Glutamatergic neuron (in vitro differentiated cells): ENCODE results near the gene PHACTR2. TPM values are rescaled to one million over a fixed set of nuclear protein-coding genes. Genes with fewer than 3 reads are reported as not detected.
A peak's percentile ranks its signal among the peaks of the same experiment; 100 is the strongest.

Experiments
- DNase-seq: peaks from one replicate; pipeline ENCODE4 v3.0.0; 2022
- H3K27ac Mint-ChIP-seq: one replicate; pipeline ENCODE4 v1.8.0; 2020; ENCODE audit warnings: mild to moderate bottlenecking, mixed read lengths, inconsistent platforms; ENCODE audit not compliant: unreplicated experiment
- H3K27me3 Mint-ChIP-seq: one replicate; pipeline ENCODE4 v1.8.0; 2020; ENCODE audit warnings: mild to moderate bottlenecking, moderate library complexity, mixed read lengths, inconsistent platforms; ENCODE audit not compliant: unreplicated experiment
- H3K36me3 Mint-ChIP-seq: one replicate; pipeline ENCODE4 v1.8.0; 2020; ENCODE audit warnings: mild to moderate bottlenecking, mixed read lengths, inconsistent platforms; ENCODE audit not compliant: unreplicated experiment
- H3K4me1 Mint-ChIP-seq: one replicate; pipeline ENCODE4 v1.8.0; 2020; ENCODE audit warnings: mild to moderate bottlenecking, low read depth, mixed read lengths, inconsistent platforms; ENCODE audit not compliant: unreplicated experiment
- H3K4me3 Mint-ChIP-seq: one replicate; pipeline ENCODE4 v1.8.0; 2020; ENCODE audit warnings: mild to moderate bottlenecking, mixed read lengths, inconsistent platforms; ENCODE audit not compliant: unreplicated experiment
- H3K9me3 Mint-ChIP-seq: one replicate; pipeline ENCODE4 v1.8.0; 2020; ENCODE audit warnings: mild to moderate bottlenecking, moderate library complexity, mixed read lengths, inconsistent platforms; ENCODE audit not compliant: unreplicated experiment
- total RNA-seq: library from RNA; stranded (reverse); fragmentation: NEBNext Ultra II Directional; extraction: Animal tissue kit (Norgen Biotek cat#: 25700); gene quantifications from one replicate; pipeline ENCODE4 v1.2.1, GENCODE V29; 2021; ENCODE audit not compliant: unreplicated experiment
- TF ChIP-seq, protein P1 (sequence below): fragments of 200-600 bp; sonication (generic); IDR thresholded peaks from one replicate; pipeline ENCODE4 v1.5.0; 2021; ENCODE audit not compliant: partially characterized antibody, unreplicated experiment

PHACTR2 gene
- total RNA-seq, 1 donor from 2014 or later: 9.7 TPM

DNA sequence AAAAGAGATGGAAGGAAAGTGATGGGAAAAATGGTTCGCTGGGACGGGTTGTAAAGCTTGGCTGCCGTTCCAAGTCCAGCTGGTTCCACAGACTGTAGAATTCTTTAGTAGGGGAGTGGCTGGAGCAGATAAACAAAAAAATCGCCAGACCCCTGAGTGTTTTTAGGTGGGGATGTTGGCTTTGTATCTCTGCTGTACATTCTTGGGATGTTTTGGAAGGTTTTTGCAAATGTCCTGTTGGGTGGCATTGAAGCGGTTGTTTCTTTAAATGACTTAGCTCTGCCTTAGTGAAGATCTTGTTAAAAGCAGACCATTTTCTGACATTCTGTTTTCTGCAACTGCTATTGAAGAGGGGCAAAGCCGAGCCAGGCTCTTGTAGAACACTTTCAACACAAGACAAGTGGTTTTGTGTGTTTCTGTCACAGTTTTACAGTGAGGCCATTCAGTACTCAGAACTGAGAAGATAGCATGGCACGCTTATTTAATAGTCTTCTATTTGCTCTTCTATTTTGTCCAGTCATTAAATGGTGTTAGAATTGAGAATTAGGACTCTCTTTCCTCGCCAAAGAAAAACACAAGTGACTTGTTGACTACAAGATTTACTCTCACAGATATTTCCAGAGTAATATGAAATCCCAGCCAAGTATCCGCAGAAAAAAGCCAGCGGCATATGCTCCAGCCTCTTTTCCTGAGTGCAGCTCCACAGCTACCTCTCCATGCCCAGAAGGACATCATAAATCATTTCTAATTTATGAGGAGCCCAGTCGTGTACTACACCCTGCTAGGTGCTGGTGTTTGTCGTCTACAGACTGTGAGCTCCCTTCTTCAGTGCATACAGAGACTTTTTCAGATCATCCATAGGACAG lies 65.8 kb downstream of the PHACTR2 start:
- TF ChIP-seq, protein P1, sequence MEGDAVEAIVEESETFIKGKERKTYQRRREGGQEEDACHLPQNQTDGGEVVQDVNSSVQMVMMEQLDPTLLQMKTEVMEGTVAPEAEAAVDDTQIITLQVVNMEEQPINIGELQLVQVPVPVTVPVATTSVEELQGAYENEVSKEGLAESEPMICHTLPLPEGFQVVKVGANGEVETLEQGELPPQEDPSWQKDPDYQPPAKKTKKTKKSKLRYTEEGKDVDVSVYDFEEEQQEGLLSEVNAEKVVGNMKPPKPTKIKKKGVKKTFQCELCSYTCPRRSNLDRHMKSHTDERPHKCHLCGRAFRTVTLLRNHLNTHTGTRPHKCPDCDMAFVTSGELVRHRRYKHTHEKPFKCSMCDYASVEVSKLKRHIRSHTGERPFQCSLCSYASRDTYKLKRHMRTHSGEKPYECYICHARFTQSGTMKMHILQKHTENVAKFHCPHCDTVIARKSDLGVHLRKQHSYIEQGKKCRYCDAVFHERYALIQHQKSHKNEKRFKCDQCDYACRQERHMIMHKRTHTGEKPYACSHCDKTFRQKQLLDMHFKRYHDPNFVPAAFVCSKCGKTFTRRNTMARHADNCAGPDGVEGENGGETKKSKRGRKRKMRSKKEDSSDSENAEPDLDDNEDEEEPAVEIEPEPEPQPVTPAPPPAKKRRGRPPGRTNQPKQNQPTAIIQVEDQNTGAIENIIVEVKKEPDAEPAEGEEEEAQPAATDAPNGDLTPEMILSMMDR: no peak
- Mint-ChIP-seq H3K36me3 (no peaks in the 10 kb centered on the region), H3K27ac (no peak overlapping the region), H3K27me3 (peaks cover 2% of the 10 kb centered on the region), H3K4me1 (peaks cover 20% of the 10 kb centered on the region), H3K9me3 (no peaks in the 10 kb centered on the region), H3K4me3 (no peak overlapping the region)
- no peak for DNase-seq

DNA sequence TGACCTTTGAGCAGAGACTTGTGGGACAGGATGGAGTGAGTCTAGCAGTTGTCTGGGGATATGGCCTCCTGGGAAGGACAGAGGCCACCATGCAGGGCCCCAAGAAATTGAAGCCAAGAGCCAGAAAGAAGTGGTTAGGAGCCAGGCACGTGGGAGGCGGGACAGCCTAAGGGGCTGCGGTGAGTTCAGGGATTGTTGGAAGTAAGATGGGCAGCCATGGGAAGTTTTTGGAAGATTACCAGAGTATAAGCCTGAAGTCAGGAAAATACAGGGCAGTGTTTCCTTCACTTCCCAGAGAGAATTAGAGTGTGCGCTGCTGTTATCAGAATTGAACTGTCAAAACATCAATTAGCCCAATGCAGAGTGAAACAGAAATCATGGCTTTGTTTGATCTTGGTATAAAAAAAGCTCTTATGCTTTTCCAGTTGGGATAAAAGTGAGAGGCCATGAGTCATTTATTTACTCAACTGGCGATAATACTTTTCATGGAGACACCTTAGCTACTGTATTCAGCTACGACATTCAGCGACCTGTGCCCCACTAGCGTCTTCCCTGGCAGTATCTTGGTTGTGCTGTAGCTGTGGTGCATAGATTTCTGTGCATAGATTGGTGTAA lies 66.9 kb downstream of the PHACTR2 start:
- Mint-ChIP-seq H3K4me3 (peak overlapping the region; percentile 10), H3K27ac (no peak overlapping the region), H3K4me1 (peaks cover 20% of the 10 kb centered on the region), H3K27me3 (peaks cover 2% of the 10 kb centered on the region), H3K9me3 (no peaks in the 10 kb centered on the region), H3K36me3 (no peaks in the 10 kb centered on the region)
- TF ChIP-seq, protein P1: no peak
- no peak for DNase-seq

DNA sequence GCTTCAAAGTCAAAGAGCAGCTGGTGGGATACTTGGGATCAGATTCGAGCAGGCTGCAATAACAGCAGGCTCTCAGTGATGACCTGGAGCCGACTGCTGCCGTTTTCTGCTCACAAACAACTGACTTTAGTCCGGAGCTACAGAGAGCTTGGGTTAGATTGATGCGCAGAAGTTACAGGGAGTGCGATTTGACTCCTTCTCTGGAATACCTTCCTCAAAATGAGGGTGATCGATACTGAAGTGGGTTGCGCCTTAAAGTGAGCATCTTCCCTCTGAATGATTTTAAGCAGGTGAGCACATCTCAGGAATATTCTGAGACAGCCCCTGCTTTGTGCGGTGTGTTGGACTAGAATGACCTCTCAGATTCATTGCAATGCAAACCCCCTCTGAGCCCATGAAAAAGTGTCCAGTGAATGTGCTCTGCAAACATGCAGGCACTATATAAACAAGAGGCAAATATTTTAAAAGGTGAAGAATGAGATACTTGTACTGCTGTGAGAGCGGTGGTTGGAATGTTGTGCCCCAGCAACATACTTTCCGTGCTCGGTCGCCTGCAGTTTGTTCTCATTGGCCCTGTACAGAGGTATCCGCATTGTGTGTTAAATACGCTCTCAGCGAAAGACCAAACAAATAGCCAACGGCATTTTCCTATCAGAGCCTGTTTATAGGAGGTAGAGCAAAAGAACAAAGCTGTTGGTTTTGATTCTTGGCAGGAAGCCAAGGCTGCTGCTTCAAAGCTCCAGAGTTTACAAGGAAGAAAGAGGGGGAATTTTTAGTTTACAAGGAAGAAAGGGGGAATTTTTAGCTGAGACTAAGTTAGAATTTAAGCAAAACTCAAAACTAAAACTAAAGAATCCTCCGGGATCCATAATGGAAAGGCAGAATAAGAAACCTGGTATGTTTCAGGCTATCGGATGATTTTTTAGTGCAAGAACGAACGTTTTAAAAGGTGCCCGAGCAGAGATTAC lies 67.7 kb downstream of the PHACTR2 start:
- H3K27ac Mint-ChIP-seq: peak overlapping the region; percentile 57
- no peaks in the 10 kb centered on the region for H3K36me3 Mint-ChIP-seq
- no peaks in the 10 kb centered on the region for H3K9me3 Mint-ChIP-seq
- TF ChIP-seq, protein P1: no peak
- peaks cover 20% of the 10 kb centered on the region for H3K4me1 Mint-ChIP-seq
- DNase-seq: peak; percentile 25
- peak overlapping the region; percentile 10 for H3K4me3 Mint-ChIP-seq
- H3K27me3 Mint-ChIP-seq: peaks cover 2% of the 10 kb centered on the region

DNA sequence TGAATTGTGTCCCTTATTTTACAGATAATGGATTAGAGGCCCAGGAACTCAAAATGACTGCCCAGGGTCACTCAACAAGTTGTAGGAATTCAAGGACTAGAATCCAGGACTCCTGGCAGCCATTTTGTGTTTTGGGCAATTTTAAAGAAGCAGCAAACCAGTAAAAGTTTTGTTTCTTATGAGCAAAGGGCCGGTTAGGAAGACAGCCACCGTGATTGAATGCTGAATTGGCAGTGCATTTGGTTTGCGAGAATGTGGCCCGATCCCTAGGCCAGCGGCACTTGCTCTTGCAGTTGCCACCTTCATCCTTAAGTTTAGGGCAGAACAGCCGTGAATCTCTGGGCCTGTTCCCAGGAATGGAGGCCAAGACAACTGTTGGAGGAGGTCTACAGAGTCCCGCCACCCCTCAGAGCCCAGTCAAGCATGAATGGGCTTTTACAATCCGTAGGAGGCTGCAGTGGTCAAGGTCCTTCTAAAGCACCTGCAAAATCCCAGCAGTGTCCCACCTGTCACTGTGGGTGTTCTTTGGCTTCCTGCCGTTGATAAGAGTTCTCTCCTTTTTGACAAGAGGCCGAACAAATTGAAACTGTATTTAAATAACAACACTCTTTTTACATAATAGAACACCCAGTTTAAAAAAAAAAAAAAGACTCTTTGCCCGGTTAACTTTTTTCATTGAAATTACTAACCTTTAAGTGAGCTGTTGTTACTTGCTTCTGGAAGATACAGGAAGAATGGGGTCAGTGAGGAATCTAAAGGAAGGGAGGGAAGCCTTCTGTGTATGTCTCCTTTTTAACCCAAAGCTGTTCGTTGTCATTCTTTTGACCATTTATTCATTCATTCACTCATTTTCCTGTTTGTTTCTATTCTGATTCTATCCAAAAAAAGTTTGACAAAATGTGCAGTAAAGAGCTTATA lies 68.7 kb downstream of the PHACTR2 start:
- Mint-ChIP-seq H3K4me3 (no peak overlapping the region), H3K9me3 (no peaks in the 10 kb centered on the region), H3K27me3 (peaks cover 2% of the 10 kb centered on the region), H3K27ac (no peak overlapping the region), H3K36me3 (no peaks in the 10 kb centered on the region), H3K4me1 (peaks cover 20% of the 10 kb centered on the region)
- TF ChIP-seq, protein P1: no peak
- no peak for DNase-seq
